Mesendoderm (in vitro differentiated cells): ENCODE measurements around the gene GPR180.

ENCODE experiments used
- DNase-seq: peaks from one replicate; pipeline ENCODE4 v3.0.0; 2013
- H2AK5ac ChIP-seq: 2 replicates; pipeline ENCODE4 v1.6.1; 2013; ENCODE audit warnings: low read length, inconsistent platforms
- H2BK120ac ChIP-seq: 2 replicates; pipeline ENCODE4 v1.6.1; 2013; ENCODE audit warnings: low read depth, mild to moderate bottlenecking, low read length, moderate library complexity, mixed read lengths
- H2BK15ac ChIP-seq: replicated peaks from 2 replicates; pipeline ENCODE4 v1.6.1; 2013; ENCODE audit warnings: low read depth, mild to moderate bottlenecking, moderate library complexity
- H2BK5ac ChIP-seq: 2 replicates; pipeline ENCODE4 v1.6.1; 2013; ENCODE audit warnings: low read length, inconsistent platforms
- H3K18ac ChIP-seq: 2 replicates; pipeline ENCODE4 v1.6.1; 2013; ENCODE audit warnings: mild to moderate bottlenecking, low read length, mixed read lengths
- H3K23ac ChIP-seq: one replicate; pipeline ENCODE4 v1.6.1; 2013; ENCODE audit warnings: low read length
- H3K27ac ChIP-seq: 2 replicates; pipeline ENCODE4 v1.5.1; 2013; ENCODE audit warnings: low read depth, mild to moderate bottlenecking, inconsistent platforms, low read length, moderate library complexity
- H3K27me3 ChIP-seq: 2 replicates; pipeline ENCODE4 v1.6.1; 2013; ENCODE audit warnings: low read length, control low read depth, mild to moderate bottlenecking, inconsistent platforms; ENCODE audit not compliant: insufficient read depth, poor library complexity
- H3K36me3 ChIP-seq: 2 replicates; pipeline ENCODE4 v1.6.1; 2013; ENCODE audit warnings: low read length, inconsistent platforms; ENCODE audit not compliant: control insufficient read depth, insufficient read depth
- H3K4ac ChIP-seq: one replicate; pipeline ENCODE4 v1.6.1; 2013; ENCODE audit warnings: low read depth, mild to moderate bottlenecking, low read length, moderate library complexity
- H3K4me1 ChIP-seq: 2 replicates; pipeline ENCODE4 v1.6.1; 2013; ENCODE audit warnings: low read depth, low read length, inconsistent platforms; ENCODE audit not compliant: control insufficient read depth
- H3K4me2 ChIP-seq: 2 replicates; pipeline ENCODE4 v1.6.1; 2013; ENCODE audit warnings: low read length
- H3K4me3 ChIP-seq: 2 replicates; pipeline ENCODE4 v1.5.1; 2013; ENCODE audit warnings: mild to moderate bottlenecking, low read length
- H3K56ac ChIP-seq: one replicate; pipeline ENCODE4 v1.6.1; 2013; ENCODE audit warnings: low read length
- H3K79me1 ChIP-seq: 2 replicates; pipeline ENCODE4 v1.6.1; 2013; ENCODE audit warnings: low read length, inconsistent platforms
- H3K79me2 ChIP-seq: 2 replicates; pipeline ENCODE4 v1.6.1; 2013; ENCODE audit warnings: mild to moderate bottlenecking, low read length; ENCODE audit not compliant: control insufficient read depth, insufficient read depth
- H3K9ac ChIP-seq: 2 replicates; pipeline ENCODE4 v1.6.1; 2013; ENCODE audit warnings: low read length, inconsistent platforms
- H4K5ac ChIP-seq: one replicate; pipeline ENCODE4 v1.6.1; 2013; ENCODE audit warnings: low read length
- H4K8ac ChIP-seq: one replicate; pipeline ENCODE4 v1.6.1; 2013; ENCODE audit warnings: low read depth, mild to moderate bottlenecking, control low read depth, low read length, moderate library complexity
- WGBS: extraction: QIAGEN DNeasy Blood & Tissue Kit; methylation state at CpG from one replicate; pipeline ENCODE4 v1.1.7; 2013; ENCODE audit warnings: low lambda C conversion rate, missing lambda C conversion rate; ENCODE audit not compliant: insufficient coverage; ENCODE audit errors: extremely low coverage; 5-methylcytosine and 5-hydroxymethylcytosine counted together

The GPR180 gene

DNA sequence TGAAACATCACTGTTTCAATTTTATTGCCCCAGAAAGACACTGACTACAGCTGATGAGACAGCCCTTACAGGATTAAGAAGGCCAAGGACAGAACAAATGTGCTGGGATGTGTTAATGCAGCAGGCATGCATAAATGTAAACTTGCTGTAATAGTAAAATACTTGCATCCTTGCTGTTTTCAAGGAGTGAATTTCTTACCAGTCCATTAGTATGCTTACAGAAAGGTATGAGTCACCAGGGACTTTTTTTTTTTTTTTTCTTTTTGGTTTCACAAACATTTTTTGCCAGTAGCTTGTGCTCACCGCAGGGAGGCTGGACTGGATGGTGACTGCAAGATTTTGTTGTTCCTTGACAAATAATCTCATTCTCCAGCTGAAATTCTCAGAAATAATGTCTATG, 55.1 kb downstream of the GPR180 start:
- H3K23ac ChIP-seq = no peak overlapping the region
- H3K27ac ChIP-seq = no peak overlapping the region
- H4K5ac ChIP-seq = no peak overlapping the region
- H2AK5ac ChIP-seq = no peak overlapping the region
- H3K18ac ChIP-seq = no peak overlapping the region
- no peak overlapping the region for H3K56ac ChIP-seq
- no peak overlapping the region for H3K4me2 ChIP-seq
- no peak overlapping the region for H3K4me3 ChIP-seq
- no peaks in the 10 kb centered on the region for H3K36me3 ChIP-seq
- H3K79me1 ChIP-seq = no peaks in the 10 kb centered on the region
- H2BK120ac ChIP-seq = no peak overlapping the region
- no peak overlapping the region for H3K4ac ChIP-seq
- WGBS = no CpG with 5 or more reads among the region's 1 CpG
- no peaks in the 10 kb centered on the region for H3K4me1 ChIP-seq
- H2BK15ac ChIP-seq = no peak overlapping the region
- H4K8ac ChIP-seq = no peak overlapping the region
- H2BK5ac ChIP-seq = no peak overlapping the region
- DNase-seq = peak; percentile 74
- H3K79me2 ChIP-seq = no peaks in the 10 kb centered on the region
- no peak overlapping the region for H3K9ac ChIP-seq
- no peaks in the 10 kb centered on the region for H3K27me3 ChIP-seq

- Histone ChIP-seq H3K18ac (no peak overlapping the region), H2BK120ac (no peak overlapping the region), H3K79me2 (no peaks in the 10 kb centered on the region), H3K4ac (no peak overlapping the region), H3K79me1 (no peaks in the 10 kb centered on the region), H3K27me3 (no peaks in the 10 kb centered on the region), H3K4me3 (no peak overlapping the region), H2BK5ac (no peak overlapping the region), H3K56ac (no peak overlapping the region), H3K9ac (no peak overlapping the region), H3K27ac (no peak overlapping the region), H2AK5ac (no peak overlapping the region), H2BK15ac (no peak overlapping the region), H3K23ac (no peak overlapping the region), H4K5ac (no peak overlapping the region), H3K4me1 (peaks cover under 1% of the 10 kb centered on the region), H3K4me2 (no peak overlapping the region), H3K36me3 (no peaks in the 10 kb centered on the region), H4K8ac (no peak overlapping the region)
- DNase-seq = no peak
- WGBS = no CpG with 5 or more reads among the region's 4 CpGs
Measured at GRCh38 chr13:94657167-94657566, 55.5 kb downstream of the GPR180 start.

GRCh38 chr13:94658926-94659597, 57.4 kb downstream of the GPR180 start:
- Histone ChIP-seq H3K36me3 (no peaks in the 10 kb centered on the region), H3K9ac (no peak overlapping the region), H2BK120ac (no peak overlapping the region), H2AK5ac (no peak overlapping the region), H3K56ac (no peak overlapping the region), H3K4me1 (peaks cover 5% of the 10 kb centered on the region), H4K8ac (no peak overlapping the region), H3K27ac (no peak overlapping the region), H3K79me1 (no peaks in the 10 kb centered on the region), H3K4me2 (no peak overlapping the region), H3K4me3 (no peak overlapping the region), H3K4ac (no peak overlapping the region), H2BK15ac (no peak overlapping the region), H3K23ac (no peak overlapping the region), H4K5ac (no peak overlapping the region), H3K79me2 (no peaks in the 10 kb centered on the region), H3K18ac (no peak overlapping the region), H2BK5ac (no peak overlapping the region), H3K27me3 (no peaks in the 10 kb centered on the region)
- no CpG with 5 or more reads among the region's 1 CpG for WGBS
- peak; percentile 42 for DNase-seq

DNA sequence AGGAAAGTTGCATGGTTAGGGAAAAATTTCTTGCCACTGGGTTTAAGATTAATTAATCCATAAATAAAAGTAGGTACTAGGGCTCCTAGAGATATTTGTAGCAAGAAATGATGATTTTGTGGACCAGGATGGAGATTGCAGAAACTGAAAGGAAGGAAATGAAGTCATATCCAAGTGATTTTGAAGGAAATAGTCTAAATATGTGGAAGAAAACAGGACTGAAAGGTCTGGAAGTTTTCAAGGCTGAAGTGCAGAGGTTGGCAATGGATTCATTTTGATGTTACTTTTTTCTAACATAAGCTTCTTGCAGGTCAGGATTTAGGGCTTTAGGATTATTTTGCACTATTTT, 57.9 kb downstream of the GPR180 start:
- Histone ChIP-seq H2BK5ac (no peak overlapping the region), H3K36me3 (no peaks in the 10 kb centered on the region), H4K5ac (no peak overlapping the region), H2BK15ac (peak overlapping the region; percentile 74), H3K18ac (no peak overlapping the region), H2BK120ac (no peak overlapping the region), H3K9ac (no peak overlapping the region), H3K56ac (no peak overlapping the region), H3K27me3 (no peaks in the 10 kb centered on the region), H3K27ac (no peak overlapping the region), H3K4me2 (no peak overlapping the region), H3K79me2 (no peaks in the 10 kb centered on the region), H3K79me1 (no peaks in the 10 kb centered on the region), H3K4me3 (no peak overlapping the region), H3K4me1 (peaks cover 5% of the 10 kb centered on the region), H2AK5ac (no peak overlapping the region), H4K8ac (no peak overlapping the region), H3K4ac (no peak overlapping the region), H3K23ac (no peak overlapping the region)
- DNase-seq = no peak

DNA sequence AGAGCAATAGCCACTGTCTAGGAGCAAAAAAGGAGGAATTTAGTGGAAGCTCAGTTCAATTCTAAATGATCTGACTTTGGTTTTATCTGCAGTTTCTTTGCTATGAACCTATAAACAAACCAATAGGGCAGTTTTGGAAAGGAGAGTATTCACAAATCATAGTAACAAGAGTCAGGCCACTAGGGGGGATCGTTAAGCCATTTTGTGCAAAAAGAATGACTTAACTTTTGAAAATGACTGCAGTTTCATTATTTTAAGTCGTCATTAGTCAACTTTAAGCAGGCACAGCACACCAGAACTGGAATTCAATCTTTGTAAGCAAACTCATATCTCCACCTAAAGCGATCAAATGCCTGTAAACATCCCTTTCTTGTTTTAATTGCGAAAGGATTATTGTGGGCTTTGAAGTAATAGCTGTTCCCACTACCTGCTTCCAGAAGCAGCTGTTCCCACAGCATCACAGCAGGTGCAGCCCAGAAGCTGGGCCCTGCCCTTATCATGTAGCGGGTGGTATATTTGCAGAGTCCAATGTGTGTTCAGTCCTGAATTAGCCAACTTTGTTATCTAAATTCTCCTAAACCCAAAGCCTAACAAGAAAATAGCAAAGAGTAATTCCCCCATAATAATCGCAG, 59.2 kb downstream of the GPR180 start:
- Histone ChIP-seq H3K79me2 (no peaks in the 10 kb centered on the region), H2BK120ac (no peak overlapping the region), H3K18ac (no peak overlapping the region), H3K27me3 (no peaks in the 10 kb centered on the region), H2BK5ac (no peak overlapping the region), H3K27ac (no peak overlapping the region), H3K4me1 (peaks cover 10% of the 10 kb centered on the region), H3K23ac (no peak overlapping the region), H3K4me3 (no peak overlapping the region), H3K4ac (no peak overlapping the region), H2BK15ac (no peak overlapping the region), H2AK5ac (no peak overlapping the region), H3K4me2 (no peak overlapping the region), H4K5ac (no peak overlapping the region), H3K9ac (no peak overlapping the region), H3K36me3 (no peaks in the 10 kb centered on the region), H4K8ac (peak overlapping the region; percentile 44), H3K79me1 (no peaks in the 10 kb centered on the region), H3K56ac (no peak overlapping the region)
- no CpG with 5 or more reads among the region's 6 CpGs for WGBS
- no peak for DNase-seq

DNA sequence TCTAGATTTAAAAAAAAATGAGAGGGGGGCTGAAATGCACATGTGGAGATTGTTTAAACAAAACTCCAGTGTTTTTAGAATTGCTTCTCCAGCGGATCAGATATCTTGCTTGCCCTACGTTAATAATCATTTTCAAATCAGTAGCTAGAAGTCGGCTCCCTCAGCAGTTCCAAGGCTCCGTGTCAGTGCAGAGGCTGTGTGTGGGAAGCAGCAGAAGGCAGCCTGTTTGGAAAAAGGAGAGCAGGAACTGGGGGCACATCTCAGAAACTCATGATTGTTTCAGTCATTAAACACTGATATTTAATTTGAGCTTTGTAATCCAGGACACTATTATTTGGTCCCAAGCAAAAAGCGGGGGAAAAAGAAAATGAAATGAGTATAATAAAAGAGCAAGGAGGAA, 59.7 kb downstream of the GPR180 start:
- Histone ChIP-seq H2BK120ac (no peak overlapping the region), H3K4me2 (no peak overlapping the region), H4K8ac (no peak overlapping the region), H3K4me1 (peaks cover 12% of the 10 kb centered on the region), H3K56ac (no peak overlapping the region), H3K4me3 (no peak overlapping the region), H3K79me1 (no peaks in the 10 kb centered on the region), H4K5ac (no peak overlapping the region), H3K9ac (no peak overlapping the region), H3K18ac (no peak overlapping the region), H2BK5ac (no peak overlapping the region), H3K36me3 (no peaks in the 10 kb centered on the region), H3K27ac (no peak overlapping the region), H3K79me2 (no peaks in the 10 kb centered on the region), H2AK5ac (no peak overlapping the region), H2BK15ac (no peak overlapping the region), H3K23ac (no peak overlapping the region), H3K4ac (no peak overlapping the region), H3K27me3 (no peaks in the 10 kb centered on the region)
- WGBS = no CpG with 5 or more reads among the region's 5 CpGs
- no peak for DNase-seq
